ENCODE results near the gene C12orf76. TPM values are rescaled to one million over a fixed set of nuclear protein-coding genes. Genes with fewer than 3 reads are reported as not detected.

The C12orf76 gene
- total RNA-seq, 1 experiment from 2014 or later, result 10.1 TPM

GRCh38 chr12:110010853-110011723 lies 37.2 kb downstream of the C12orf76 start:
- no peak for ATAC-seq
- BruUV-seq (replicated peaks), result no TSS peak

More at GRCh38 chr12:110010853-110011723, 37.2 kb downstream of the C12orf76 start:
- ChIA-PET POLR2A (no interaction called here), CTCF (no interaction called here), RAD21 (ENCODE audit: low non-redundant PET in 1 of 2, low total read pairs in 2 of 2, uncharacterized antibody in 2 of 2, unreplicated experiment in 2 of 2) (no interaction called here)
- Histone ChIP-seq H4K20me1 (ENCODE audit: insufficient read depth) (no peaks in the 10 kb centered on the region), H3K27me3 (ENCODE audit: insufficient read depth, low read length) (no peaks in the 10 kb centered on the region), H3K4me2 (ENCODE audit: low read length) (no peak overlapping the region), H3K4me1 (ENCODE audit: control insufficient read depth in 1 of 2, insufficient read depth in 2 of 2, low read length in 2 of 2) (no peaks in the 10 kb centered on the region), H3K4me3 (replicated peaks in 1 of 2; ENCODE audit: low read depth in 1 of 2, low read length in 2 of 2) (no peak overlapping the region), H3K9me3 (ENCODE audit: control insufficient read depth in 1 of 2, insufficient read depth in 1 of 2, low read depth in 1 of 2, low read length in 2 of 2) (no peaks in the 10 kb centered on the region), H2AFZ (ENCODE audit: low read depth, low read length, poor library complexity, severe bottlenecking) (no peak overlapping the region), H3K36me3 (ENCODE audit: control insufficient read depth in 1 of 2, insufficient read depth in 2 of 2, low read length in 2 of 2) (peaks cover 3 to 6% of the 10 kb centered on the region in 2 experiments; a peak in 1 of 4 replicates), H3K9ac (ENCODE audit: low read length) (no peak overlapping the region), H3K79me2 (ENCODE audit: insufficient read depth, low read length) (peaks cover 19% of the 10 kb centered on the region), H3K27ac (ENCODE audit: low read depth, low read length) (no peak overlapping the region), H3K9me2 (ENCODE audit: insufficient read depth) (no peaks in the 10 kb centered on the region)
- TF ChIP-seq MAX (IDR thresholded peaks at IDR 0.05), result no peak
- no peak for TF ChIP-seq POLR2AphosphoS5 (IDR thresholded peaks at IDR 0.05; ENCODE audit: low read depth, low read length)
- no peak for TF ChIP-seq ZBTB33 (IDR thresholded peaks at IDR 0.05; ENCODE audit: extremely low read depth, insufficient replicate concordance, low read length)
- TF ChIP-seq RAD21 (IDR thresholded peaks at IDR 0.05; ENCODE audit: low read depth), result no peak
- TF ChIP-seq TCF7L2 (IDR thresholded peaks at IDR 0.05; ENCODE audit: borderline replicate concordance, extremely low read depth, insufficient read depth, insufficient read length), result no peak
- no peak for TF ChIP-seq REST (IDR thresholded peaks at IDR 0.05; ENCODE audit: low read depth)
- no peak for TF ChIP-seq POLR2A (IDR thresholded peaks at IDR 0.05; ENCODE audit: borderline replicate concordance, extremely low read depth, insufficient read depth, insufficient read length)
- no peak for TF ChIP-seq YY1 (IDR thresholded peaks at IDR 0.05; ENCODE audit: extremely low read depth, insufficient replicate concordance, low read depth, low read length)
- TF ChIP-seq FOSL1 (IDR thresholded peaks at IDR 0.05; ENCODE audit: low read depth), result no peak
- TF ChIP-seq EZH2phosphoT487 (IDR thresholded peaks at IDR 0.05; ENCODE audit: borderline replicate concordance), result no peak
- TF ChIP-seq ELF1 (IDR thresholded peaks at IDR 0.05; ENCODE audit: borderline replicate concordance, low read depth), result no peak
- TF ChIP-seq SRF (IDR thresholded peaks at IDR 0.05; ENCODE audit: low read depth), result no peak
- TF ChIP-seq ZFX (IDR thresholded peaks at IDR 0.05), result no peak
- no peak for TF ChIP-seq CTCF (IDR thresholded peaks at IDR 0.05 in 2 of 3, conservative IDR thresholded peaks at IDR 0.05 in 1 of 3; ENCODE audit: borderline replicate concordance in 1 of 3, insufficient read depth in 1 of 3, low read depth in 2 of 3, low read length in 2 of 3)
- no peak for TF ChIP-seq EGR1 (IDR thresholded peaks at IDR 0.05; ENCODE audit: low read depth)
- no peak for TF ChIP-seq SP1 (IDR thresholded peaks at IDR 0.05; ENCODE audit: low read depth)
- no peak for DNase-seq (ENCODE audit: low read depth, low spot score)
- intact Hi-C loops (cut with micrococcal nuclease), result no loop called here
